ENCODE measurements around the gene SH3PXD2A.

SH3PXD2A gene

DNA sequence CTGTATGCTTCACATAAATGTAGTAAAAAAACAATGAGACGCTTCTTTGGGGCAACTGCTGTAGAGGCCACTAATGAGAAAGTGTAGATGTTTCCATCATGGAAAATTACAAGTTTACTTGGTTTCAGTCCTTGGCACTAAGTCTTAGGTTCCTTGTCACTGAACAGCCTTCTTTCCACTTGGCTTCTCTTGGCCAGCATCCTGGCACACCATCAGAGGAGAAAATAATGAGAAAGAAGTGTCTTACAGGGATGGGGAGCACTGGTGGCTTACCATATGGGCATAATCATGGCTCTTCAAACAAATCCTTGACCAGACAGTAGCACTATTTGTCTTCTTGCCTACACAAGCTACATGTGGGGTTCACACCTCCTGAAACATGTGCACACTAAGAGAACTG, 22.5 kb upstream of the SH3PXD2A start:
- DNase-seq = no peak

DNA sequence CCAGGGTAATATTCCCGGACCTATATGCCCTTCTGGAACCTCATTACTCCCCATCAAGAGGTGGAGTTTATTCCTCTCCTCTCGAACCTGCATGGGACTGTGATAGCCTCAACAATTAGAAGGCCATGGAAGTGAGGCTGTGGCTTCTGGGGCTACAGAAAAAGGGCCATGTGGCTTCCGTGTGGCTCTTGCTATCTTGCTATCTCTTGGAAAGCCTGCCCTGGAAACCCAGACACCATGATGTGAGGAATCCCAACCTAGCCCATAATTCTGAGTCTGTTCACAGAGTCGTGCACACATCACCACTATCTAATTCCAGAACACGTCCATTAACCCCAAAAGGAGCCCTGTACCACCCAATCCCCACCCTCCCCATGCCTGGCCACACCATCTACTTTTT, 20.8 kb upstream of the SH3PXD2A start:
- no peak for DNase-seq

DNA sequence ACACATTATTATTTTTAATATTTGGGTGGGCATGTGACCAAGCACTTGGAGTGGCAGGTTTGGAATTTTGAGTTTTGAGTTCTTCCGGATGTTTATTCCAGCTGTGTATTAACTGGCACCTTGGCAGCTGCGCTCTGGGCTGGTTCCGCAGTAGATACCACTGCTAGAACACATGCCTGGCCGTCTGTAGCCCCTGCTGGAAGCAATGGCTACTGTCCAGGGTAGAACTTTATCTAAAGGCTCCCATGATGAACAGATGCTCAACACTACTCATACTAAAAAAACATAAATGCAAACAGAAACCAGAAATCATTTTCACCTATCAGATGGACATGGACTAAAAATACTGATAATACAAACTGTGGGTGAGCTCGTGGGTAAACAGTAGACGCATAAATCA, 19.4 kb upstream of the SH3PXD2A start:
- no peak for DNase-seq

DNA sequence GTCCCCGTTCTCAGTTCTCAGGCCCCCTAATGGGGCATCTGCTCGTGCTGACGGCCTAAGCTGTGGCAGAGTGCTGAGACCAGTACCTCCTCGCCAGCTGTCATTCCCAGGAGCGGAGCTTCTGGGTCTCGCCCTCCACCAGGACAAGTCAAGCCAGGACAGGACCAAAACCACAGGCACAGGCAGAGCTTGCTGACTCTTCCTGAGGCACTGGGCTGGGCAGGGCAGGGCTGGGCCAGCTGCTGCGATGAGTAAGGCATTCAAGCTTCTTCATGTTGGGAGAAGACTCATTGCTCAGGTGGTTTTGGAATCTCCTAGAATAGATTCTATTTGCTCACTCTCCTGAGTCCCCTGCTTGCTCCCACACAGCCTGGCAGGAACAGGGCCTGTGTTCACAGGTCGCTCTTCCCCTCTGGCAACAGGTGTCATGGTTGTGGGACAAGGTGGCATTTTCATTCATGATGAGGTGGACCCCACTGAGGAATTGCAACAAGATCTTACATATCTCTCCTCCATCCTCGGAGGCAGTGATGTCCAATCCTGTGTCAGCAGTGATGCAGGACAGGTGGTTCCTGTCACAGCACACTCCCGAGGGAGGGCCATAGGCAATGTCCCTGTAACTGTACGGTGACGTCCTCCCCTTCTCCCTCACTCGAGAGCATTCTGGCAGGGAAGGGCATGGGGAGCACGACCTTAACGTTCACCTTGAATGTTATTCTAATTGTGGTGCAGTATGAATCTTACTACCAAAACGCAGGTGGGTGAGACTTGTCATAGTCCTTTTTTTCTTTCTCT, 17.0 kb upstream of the SH3PXD2A start:
- DNase-seq = no peak

DNA sequence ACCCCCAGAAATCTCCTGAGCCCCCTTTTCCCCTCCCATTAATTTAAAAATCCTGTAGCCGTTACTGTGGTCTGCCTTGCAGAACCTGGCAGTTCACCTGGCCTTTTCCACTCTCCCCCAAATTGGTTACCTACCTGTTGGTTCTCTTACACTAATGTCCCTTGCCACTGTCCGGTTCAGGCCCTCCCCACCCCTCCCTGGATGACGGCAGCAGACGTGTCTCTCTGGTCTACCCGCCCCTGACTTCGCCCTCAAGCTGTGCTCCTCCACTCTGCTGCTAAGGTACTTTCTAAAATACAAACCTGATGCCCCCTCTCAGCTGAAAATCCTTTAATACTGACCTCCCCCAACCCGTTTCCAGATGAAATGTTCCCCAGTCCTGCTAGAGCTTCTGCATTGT, 15.6 kb upstream of the SH3PXD2A start:
- no peak for DNase-seq

DNA sequence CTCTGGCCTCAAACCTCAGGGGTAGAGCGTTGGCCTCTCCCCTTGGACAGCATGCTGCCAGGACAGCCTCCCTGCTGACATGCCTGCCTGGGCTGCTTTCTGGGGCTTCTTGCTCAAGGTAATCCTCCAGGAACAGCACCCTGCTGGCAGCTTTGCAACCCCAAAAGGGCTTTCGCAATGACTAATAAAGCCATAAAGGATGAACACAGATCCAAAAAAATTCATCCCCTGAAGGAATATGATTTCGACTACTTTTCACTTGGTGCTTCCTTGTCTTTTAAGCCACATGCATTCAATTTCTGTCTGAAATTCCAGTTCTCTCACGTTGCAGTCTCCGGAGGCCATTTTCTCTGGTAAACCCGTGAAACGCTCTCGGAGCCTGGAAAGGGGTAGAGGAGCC, 15.1 kb upstream of the SH3PXD2A start:
- DNase-seq = no peak

DNA sequence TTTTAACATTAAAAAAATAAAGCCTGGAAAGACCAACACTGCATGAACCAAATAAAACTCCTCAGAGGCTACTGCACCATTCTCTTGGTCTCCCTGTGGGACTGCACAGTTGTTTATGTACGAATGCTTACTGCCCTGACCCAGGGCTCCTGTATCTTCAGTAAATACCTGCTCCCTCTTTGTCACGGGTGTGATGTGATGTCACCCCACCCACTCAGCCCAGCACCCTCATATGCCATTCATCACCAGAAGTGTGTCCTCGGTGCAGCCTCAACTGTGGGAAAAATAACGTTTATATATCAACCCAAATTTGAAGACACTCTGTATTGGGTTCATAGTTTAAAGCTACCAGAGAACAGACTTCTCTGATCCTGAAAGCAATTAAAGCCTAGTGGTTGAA, 14.0 kb upstream of the SH3PXD2A start:
- DNase-seq = no peak

DNA sequence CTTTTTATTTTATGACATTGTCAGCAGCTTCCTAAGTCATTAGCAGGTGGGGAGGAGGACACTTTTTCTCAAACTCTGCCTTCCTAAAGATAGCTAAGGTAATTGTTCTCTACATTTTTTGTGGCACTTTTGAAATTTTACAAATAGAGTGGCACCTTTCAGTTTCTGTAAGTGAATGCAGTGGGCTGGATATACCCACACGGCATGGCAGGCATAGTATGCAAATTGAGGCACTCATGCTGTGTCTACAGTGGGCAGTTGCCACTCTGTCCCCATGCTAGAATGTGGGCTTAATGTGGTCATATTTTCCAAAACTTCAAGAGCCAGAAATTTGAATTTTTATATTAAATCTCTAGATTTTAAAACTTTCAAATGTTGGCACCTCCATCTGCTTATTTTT, 12.8 kb upstream of the SH3PXD2A start:
- no peak for DNase-seq

DNA sequence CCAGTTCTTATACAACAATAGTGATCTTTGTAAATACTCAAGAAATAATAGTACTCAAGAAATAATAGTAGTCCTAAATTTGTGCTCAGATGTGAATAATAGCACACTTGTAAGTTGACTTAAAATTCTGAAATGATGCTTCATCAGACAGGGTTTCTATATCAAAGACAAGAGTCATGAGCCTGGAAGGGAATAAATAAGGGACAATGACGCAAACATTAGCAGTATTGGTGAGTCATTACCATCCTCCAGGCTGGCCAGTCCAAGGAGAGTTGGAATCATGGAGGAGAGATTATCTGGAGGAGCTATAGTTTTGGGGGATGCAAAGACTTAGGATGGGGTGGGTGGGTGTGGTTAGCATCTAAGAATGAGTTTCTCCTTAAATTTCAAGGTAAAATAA, 6.1 kb upstream of the SH3PXD2A start:
- no peak for DNase-seq

DNA sequence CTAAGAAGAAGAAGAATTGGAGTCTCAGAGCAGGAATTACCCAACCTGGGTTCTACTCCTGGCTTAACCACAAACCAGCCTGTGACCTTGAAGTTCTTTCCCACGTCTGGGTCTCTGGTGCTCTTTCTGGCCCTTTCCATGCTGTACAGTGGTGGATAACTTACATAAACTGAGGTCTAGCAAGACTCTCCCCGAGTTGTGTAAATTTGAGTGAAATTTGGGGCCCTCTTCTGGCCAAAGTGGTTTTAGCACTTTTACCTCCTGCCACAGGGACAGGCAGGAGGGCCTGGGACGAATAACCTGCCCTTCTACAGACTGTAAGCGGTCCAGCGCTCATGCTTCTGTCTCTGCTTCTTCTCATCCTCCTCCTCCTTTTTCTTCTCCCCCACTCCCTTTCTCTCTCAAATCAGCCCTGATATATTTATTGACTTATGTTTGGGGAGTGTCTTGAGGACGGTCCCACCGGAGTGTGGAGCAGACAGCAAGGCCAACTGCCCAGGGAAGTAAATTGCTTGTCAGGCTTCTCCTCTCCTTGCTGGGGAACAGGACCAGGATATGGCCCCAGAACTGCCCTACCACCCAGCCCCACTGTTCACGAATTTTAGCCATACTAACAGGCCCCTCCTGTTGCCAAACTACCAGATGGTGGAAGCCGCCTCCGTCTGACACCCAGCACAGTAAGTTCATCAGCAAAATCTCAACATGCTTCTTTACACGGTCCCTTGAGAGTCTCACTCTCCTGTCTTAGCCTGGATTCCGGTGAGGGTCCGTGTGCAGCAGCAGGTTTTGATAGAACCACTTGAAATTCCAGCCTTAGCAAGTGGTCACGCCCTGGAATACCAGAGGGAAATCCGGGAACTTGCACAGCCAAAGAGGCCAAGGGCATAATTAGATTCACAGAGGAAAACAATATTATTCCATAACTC, 4.0 kb upstream of the SH3PXD2A start:
- DNase-seq = peak; percentile 34

DNA sequence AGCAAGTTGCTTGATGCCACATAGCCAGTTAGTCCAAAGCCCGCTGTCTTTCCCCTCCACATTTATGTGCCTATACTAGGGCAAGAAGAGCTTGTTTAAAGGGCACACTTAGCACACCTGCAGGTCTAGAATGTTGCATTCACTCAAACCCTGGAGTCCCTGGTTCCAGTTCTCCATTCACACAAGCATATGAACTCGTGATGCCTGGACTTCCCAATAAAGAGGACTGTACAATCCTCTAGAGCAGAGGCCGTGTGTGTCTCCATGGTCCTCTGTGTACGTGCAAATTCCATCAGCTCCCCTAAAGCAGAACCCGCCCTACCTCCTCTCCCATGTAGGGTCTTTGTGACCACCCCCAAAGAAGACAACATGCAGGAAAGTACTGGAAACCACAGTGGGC, 3.0 kb upstream of the SH3PXD2A start:
- no peak for DNase-seq

DNA sequence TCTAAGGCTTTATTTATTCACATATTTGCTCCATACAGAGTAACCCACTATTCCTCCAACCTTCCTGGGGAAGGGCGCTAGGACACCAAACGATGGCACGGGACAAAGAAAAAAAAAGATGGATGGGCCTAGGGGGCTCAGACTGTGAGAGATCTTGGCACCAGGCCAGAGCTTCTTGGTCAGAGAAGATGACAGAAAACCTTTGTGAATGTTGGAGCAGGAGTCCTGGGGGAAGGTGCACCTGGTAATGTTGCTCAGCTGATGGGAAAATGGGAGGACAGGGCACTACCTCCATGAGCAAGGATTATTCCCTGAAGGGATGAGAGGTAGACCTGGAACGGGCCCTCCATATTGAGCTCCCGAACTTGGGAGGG, 1.4 kb upstream of the SH3PXD2A start:
- DNase-seq = no peak

DNA sequence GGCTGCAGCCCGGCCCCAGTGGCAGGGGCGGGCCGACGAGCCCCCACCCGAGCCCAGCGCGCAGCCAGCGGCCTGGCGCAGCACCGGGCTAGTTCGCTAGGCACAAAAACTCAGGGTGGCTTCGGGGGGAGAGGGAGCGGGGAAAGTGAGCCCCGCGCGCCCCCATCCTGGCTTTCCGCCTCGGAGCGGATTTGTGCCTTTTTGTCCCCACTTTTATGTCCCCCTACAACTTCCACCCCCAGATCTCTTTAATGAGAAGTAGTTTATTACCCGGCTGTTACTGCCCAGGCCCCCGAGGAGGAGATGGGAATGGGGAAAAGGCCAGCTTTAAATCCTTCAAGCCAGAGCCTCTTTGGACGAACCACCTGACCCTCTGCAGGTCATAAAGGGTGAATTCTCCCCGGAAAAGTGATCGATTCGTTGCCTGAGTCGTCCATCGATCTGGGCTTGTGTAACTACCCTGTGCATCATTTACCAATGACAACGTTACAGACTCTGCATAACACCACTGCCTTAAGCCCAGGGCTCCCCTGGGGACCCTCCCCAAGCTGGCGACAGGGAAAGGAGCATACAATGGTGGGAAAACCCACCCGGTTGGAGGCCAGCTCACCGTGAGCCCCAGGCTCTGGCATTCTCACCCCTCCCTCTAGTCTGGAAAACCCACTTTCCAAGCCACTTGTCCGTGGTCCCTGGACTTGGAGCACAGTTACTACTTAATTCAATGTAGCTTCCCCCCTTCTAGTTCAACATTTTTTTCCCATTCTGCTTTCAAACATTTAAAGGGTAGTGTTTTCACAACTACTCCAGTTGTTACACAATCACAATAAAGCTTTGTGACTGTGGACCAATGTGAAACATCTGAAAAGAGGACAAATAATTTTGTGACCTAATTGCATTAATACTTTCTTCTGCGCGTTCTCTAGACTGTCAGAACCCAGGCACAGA, 748 bp upstream of the SH3PXD2A start:
- DNase-seq = no peak

DNA sequence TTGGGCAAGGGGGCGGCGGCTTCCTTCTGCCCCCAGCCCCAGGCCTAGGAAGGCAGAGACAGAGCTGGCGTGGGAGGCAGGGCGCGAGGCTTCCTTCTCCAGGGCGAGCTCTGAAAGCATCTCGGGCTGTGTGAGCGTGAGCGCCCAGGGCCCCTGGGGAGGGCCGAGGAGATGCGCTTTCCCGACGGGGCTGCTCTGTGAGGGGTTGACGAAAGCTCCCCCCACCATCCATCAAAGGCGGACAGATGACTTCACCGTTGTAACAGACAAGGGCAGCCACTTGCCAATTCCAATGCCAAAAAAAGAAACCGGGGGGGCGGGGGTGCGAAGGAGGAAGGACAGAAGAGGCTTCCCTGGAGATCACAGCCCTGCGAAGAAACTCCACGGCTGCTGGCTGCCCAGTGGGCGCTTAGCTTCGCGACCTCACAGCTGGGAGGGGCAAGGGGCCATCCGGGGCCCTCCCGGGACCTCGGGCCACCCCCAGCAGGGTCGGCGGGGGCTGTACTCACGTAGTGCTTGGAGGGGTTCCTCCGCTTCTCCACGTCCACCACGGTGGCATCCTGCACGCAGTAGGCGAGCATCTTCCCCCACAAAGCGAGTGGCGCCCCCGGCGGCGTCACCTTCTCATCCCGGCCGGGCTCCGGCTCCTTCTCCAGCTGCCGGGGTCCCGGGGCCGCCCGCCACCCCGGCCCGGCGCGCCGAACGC, 537 bp downstream of the SH3PXD2A start:
- DNase-seq = peak; percentile 12

DNA sequence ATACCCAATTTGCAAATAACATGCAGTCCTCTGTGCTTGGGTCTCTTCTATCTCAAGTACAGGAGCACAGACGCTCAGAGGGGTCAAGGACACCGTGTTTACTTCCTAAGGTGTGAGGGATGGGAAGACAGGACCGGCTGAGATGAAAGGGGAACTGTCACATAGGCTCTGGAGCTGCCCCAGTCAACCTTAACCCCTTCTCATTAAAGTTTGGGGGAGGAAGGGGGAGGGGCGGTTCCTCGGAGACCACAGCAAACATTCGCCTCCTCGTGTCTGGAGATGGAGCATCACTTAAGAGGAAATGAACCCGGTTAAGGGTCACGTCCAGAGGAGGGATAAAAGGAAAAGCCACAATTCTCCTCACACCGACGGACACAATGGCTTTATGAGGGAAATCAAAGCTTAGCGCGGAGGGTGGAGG, 1.1 kb downstream of the SH3PXD2A start:
- no peak for DNase-seq

DNA sequence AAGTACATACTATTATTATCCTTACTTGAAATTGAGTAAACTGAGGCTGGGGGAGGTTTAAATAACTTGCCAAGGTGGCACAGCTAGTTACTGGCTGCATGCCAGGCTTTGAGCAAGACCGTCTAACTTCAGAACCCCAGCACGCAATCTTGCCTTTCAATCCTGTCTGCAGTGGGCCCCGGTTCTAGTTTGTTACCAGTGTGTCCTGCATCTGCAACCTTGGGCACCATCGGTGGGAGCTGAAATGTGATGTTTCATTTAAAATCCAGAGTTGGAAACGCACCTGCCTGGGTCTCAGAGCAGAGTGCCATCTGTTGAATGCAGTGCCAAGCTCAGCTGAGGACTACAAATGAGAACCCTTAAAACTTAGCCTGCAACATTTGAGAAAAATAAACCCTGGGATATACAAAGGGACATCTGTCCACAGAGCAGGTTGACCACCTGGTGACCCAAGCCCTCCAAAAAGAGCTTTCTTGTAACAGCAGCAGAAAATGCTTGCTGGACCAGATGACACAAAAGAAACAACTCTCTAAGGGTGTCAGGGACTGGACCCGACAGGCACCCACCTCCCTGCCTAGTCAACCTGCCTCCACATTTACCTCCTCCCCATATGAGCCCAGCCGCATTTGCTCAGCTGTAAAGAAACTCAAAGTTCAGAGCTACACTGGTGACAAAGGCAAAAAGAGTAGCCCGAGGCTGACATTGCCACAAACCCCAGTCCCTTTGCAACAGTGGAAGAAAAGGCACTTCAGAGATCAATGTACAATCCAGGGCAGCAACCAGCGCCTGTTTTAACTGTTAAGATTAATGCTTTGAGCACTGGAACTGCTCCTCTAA, 1.7 kb downstream of the SH3PXD2A start:
- DNase-seq = no peak

DNA sequence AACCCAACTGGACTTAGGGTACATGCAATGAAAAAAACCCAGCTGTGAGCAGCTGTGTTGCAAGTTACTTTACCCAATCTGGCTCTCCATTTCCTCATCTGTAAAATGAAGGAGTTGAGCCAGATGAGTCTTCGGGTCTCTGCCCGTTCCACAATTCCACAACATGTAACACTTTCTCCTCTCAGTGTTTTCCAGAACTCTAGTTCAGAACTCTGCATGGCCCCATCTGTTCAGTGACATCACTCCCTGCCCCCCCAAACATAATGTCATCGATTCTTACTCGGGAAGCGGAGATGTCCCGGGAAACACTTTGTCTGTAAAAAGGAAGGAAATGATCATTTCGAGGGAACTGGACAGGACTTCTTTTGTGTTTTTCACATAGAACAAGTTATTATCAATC, 2.5 kb downstream of the SH3PXD2A start:
- DNase-seq = no peak

DNA sequence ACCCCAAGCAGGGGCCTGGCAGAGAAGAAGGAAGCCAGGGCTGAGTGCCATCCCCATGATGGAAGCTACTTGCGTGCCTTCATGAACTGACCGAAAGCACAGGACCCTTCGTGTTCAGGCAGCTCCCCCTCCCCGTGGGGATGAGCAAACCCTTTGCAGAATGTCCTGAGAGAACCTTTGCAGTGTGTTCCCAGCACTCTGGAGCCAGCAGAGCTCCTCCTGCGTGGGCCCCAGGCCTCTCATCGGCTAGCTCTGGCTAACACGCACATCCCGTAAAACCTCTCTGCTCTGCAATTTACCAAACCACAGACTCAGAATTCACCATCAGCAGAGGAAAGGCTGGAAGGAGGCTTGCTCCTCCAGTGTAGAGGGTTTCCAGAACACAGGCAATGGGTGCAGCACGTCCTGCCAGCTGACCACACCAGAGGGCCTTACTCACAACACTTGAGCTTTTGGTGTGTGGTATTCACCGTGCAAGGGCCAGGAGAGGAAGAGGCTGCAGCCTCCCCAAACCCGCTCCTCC, 3.1 kb downstream of the SH3PXD2A start:
- no peak for DNase-seq

DNA sequence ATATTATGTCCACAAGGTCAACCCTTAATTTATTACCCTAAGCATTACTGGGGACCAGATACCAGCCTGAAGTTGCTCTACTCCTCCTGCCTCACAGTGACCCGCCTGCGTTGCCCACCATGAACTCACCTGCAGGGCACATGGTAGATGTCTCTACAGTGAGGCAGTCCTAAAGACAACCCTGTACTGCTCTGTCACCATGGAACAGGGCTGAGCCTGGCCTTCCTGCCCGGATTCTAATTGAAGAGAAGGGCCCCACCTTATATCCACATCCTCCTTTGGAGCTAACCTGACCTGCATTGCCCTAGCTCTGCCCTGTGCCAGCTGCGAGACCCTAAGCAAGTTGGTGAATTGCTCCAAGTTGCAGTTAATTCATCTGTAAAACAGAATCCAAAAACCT, 4.1 kb downstream of the SH3PXD2A start:
- no peak for DNase-seq

DNA sequence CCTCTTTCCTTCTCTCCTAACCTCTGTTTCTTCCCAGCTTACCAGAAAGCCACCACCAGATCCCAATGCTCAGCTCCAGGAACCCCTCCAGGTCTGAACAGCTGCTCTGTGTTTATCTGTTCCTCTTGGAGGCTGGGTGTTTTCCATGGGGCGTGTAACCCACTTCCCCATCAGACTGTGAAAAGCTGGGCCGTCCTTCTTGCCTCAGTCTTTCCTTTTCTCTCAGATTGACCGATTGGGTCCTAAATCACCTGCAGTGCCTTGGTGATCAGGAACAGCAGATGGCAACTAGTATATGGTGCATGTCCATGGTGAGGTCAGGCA, 4.8 kb downstream of the SH3PXD2A start:
- no peak for DNase-seq

DNA sequence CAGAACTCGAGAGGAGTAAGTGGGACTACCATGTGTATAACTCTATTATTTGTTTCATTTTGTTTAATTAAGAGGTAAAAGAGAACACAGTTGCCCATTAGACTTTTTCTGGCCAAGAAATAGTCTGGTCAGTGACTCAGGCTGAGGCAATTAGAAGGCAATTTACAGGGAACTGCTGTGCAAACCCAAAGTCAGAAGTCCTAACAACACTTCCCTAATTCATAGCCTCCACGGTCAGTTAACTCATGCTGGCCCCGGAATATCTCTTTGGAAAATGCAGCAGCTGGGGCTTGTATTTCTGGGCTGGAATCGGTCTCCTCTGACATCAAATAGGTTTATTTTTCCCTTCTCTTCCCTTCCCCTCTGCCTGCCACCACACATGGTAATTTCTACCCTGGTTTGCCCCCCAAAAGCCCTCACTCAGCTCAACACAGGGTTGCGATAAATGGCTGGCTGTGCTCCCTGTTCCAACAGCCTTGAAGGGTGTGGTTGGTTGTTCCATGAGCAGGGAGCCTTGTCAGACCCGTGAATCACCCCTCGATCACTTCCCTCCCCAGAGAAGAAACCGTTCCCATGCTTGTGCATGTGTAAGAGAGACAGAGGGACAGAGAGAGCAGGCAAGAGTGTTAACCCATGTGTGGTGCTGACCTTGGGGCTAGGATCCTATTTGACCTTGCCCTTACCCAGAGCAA, 5.3 kb downstream of the SH3PXD2A start:
- DNase-seq = no peak
